GM19468 (cell line): ENCODE results near the gene FAM117B.

Source experiments
- ATAC-seq: cut with Tn5 transposase; IDR thresholded peaks from one replicate; pipeline ENCODE4 v1.9.1; 2021; ENCODE audit warnings: mild to moderate bottlenecking, moderate library complexity, moderate number of reproducible peaks; ENCODE audit not compliant: unreplicated experiment; ENCODE audit errors: extremely low read depth

The FAM117B gene

DNA sequence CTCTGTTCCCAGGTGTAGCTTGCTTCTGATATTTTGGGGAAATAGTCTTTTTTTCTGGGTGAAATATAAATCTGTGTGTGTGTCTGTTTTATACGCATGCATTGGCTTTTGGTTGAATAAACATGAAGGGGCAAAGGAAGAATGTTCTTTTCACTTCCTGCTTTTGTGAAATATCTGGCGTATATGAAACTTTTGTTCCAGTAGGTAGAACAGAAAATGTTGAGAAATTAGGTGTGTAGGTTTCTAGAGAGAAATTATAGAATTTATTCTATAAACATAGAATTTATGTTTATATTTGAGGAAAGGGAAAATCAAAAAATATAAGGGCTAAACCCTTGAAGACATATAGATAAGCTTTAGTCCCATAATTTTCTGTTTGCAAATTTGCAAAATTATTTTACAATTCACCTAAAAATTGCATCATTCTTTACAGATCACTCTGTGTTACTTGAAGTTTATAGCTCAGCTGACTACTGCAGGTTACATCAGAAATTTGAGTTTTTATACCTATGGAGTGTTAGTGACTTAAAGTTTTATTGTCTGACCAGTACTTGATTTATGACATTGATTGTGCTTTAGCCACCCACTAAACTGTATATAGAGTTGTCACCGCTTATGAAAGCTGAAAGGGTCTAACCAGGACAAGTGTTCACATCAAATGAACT lies 116.1 kb downstream of the FAM117B start:
- no peak for ATAC-seq

DNA sequence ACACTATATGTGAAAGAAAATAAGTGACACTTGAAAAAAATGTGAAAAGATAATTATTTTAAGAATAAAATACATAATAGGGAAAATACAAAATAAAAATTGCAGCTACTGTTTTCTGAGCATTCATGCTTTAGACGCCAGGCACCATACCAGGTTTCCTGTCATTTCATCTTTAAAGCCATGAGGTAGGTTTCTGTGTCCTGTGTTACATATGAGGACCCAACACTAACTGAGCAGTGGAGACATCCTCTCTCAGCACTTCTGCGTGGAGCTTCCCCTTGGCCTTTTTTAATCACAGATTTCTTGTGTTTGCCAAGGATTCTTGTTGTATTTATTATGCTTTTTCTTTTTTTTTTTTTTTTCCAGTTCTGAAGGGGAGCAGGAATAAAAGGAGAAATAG lies 117.3 kb downstream of the FAM117B start:
- ATAC-seq = no peak

DNA sequence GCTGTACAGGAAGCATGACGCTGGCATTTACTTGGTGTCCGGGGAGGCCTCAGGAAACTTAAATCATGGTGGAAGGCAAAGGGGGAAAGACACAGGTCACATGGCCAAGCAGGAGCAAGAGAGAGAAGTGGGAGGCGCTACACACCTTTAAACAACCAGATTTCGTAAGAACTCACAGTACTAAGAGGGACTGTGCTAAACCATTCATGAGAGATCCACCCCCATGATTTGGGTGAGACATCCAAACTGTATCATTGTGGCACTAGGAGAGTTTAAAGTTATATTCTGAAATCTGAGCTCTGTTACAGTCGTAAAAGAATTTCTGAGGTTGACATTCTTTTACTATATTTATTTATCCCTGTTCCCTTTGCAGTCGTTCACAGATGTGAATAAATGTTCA lies 120.2 kb downstream of the FAM117B start:
- ATAC-seq = no peak

DNA sequence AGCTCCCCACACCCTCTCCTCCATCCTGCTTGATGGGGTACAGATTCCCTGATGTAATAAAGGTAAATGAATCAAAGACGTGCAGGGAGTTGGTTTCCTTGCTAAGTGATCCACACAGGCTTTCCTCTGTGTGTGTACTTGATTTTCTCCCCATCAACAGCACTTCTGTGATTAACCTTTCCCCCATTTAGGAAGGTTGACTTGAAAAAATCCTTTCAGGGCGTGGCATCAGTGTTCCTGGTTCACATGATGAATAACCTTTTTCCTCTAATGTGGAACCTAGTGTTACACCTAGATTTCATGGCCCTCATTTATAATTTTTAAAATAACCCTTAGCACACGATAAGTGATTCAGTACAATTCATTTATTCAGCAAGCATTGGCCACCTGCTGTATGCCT lies 121.8 kb downstream of the FAM117B start:
- no peak for ATAC-seq

DNA sequence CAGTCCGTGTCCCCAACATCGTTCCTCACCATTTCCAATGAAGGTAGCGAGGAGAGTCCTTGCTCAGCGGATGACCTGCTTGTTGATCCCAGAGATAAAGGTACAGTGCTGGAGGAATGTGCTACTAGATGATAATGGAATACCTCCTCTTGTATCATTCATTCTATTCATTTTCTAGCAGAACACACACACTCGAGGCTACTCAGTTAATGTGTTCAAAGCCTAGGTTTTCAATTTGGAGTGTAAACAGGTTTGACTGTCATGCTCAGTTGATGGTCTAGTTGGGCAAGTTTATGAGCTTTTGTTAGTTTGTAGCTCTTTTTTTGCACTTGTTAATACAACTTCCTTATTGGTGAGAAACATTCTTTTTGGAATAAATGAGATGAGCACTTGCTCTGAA lies 122.6 kb downstream of the FAM117B start:
- ATAC-seq = no peak

DNA sequence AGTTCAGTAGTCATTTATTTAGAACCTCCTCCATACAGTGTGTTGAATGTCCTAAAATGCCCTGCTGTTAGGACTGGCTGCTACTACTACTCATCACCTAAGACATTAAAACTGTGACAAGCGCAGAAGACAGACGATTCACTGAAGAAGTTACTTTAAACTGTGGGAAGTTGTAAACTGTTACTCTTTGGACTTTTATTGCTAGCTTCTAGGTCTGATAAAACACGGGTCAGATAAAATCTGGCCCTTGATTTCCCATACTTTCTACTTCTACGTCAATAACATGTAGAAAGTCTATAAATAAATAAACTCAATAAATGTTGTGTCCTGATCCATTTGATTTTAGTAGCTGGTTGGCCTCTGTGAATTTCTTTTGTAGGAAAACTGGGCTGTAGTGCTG lies 123.4 kb downstream of the FAM117B start:
- ATAC-seq = no peak

DNA sequence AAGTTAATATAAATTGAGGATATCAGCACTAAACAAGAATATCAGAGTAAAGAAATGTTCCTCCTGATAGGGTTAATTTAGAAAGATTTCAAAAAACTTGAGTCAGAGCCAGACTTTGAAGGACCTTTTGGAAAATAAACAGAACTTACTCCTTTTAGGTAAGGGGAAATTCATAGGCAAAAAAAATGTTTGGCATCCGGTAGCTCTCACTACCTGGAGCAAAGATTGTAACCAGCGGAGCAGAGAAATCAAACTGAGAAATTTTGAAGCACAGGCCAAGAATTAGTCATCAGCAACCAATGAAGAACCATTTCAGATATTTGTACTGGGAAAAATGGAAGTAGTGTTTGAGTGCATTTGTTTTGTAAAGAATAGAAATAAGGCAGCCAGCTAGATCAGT lies 123.8 kb downstream of the FAM117B start:
- ATAC-seq = no peak

DNA sequence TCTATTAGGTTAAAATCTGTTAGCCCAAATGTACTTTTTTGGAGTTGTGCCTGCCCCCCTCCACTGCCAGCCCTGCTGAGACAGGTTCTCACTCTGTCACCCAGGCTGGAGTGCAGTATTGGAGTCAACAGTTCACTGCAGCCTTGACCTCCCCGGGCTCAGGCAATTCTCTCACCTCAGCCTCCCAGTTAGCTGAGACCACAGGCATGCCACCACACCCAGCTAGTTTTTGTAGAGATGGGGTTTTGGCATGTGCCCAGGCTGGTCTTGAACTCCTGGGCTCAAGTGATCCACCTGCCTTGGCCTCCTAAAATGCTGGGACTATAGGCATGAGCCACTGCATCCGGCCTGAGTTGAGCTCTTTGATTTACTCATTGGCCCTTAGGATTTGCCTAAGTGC lies 126.1 kb downstream of the FAM117B start:
- ATAC-seq = no peak

DNA sequence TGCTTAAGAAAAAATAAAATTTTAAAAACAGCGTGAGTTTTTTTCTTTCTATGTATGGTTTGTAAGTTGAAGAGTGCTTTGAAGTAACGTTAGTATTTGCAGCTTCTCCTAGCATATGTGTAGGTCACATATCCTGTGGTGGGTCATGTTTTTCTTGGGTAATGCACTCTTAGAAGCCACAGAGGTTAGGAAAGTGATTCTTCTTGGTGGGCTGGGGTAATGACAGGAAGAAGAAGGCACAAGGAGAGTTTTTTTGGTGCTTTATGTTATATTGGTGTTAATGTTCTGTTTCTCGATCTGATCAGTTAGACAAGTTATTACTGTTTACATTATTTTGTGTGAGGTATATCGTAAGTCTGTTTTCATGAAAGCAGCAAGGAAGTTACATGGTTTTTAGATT lies 127.8 kb downstream of the FAM117B start:
- ATAC-seq = no peak

DNA sequence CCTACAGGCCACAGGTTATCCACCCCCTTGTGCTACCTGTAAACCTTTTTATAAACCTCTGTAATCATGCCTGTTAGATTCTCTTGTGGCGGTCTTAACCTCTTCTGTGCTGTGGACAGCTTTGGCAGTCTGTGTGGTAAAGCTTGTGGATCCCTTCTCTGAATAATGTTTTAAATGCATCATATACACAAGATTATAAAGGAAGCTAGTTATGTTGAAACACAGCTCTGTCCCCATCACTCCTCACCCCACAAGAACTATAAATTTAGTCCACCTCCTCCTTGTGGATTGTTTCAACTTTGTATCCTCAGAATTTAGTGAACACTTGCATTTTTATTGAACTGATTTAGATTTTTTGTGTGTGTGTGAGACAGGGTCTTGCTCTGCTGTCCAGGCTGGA lies 129.1 kb downstream of the FAM117B start:
- ATAC-seq = no peak

DNA sequence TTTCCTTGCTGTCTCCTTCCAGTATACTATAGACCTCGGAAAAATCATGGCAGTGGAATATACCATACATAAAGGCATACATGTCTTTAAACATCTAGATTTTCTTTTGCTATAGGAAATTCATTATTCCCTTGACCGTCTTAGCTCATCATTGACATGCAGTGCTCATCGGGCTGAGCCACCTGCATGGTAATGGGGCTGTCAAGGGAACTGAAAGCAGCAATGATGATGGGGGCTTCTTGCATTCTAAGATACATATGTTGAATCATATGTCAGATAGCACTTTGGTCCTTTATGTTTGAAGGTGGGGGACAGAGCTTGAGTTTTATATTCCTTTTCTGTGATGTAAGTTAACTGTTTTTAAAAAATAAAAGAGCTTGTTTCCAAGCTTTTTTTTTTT lies 130.2 kb downstream of the FAM117B start:
- ATAC-seq = no peak

DNA sequence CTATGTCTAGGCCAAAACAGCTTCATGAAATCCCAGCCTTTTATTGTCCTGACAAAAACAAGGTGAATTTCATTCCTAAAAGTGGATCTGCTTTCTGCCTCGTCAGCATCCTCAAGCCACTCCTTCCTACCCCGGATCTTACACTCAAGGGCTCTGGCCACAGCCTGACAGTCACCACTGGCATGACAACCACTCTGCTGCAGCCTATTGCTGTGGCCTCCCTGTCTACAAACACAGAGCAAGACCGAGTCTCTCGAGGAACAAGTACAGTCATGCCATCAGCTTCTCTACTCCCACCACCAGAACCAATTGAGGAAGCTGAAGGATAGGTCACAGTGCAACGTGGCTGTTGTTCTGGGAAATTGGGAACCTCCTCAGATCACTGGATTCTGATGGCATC lies 130.7 kb downstream of the FAM117B start:
- no peak for ATAC-seq

DNA sequence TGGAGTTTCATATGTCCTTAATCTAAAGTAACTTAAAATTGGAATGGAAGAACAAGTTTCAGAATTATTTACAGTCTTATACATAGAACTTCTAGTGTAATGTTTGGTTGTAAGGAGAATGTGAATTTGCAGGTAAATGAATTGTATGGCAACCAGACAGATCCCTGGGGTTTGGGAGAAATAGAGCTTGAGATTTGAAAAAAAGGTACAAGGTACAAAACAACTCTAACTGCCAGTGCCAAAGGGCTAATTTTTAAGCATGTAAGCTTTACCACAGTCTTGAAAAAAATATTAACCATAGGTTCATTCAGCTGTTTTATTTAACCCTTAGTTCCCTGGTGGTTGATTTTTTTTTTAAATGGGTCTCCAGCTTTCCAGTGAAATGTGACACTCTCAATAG lies 133.5 kb downstream of the FAM117B start:
- no peak for ATAC-seq

DNA sequence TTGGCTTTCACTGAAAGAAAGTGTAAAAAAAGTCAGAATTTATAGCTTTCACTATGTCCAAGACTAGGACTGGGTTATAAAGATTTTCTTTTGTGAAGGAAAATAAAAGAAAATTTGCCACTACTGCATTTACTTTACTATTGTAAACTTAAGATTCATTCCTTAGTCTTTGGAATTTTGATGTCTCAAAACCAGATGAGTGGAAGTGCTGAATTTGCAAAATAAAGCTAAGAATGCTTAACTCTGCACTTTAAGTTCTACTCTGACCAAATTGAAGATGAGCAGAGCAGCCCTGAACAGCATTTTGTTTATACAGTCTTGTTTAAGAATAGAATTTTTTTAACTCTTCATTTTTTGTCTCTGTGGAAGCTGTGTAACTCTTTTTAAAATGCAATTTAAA lies 134.4 kb downstream of the FAM117B start:
- no peak for ATAC-seq

DNA sequence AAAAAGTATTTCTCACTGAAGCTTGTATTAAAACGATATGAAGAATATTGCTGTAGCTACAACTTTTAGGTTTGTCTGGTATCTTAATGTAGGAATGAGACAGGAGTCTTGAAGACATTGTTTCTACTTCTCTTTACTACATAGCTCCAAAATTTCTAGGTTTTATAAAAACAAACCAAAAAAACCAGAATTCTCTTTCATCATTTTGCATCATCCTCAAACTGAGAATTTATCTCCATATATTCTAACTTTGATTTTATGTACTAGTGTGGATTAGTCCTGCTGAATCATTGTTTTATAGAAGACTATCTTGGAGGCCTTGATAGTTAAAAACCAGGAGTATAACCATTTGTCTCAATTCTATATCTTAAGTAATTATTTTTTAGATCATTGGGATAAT lies 136.6 kb downstream of the FAM117B start:
- no peak for ATAC-seq

DNA sequence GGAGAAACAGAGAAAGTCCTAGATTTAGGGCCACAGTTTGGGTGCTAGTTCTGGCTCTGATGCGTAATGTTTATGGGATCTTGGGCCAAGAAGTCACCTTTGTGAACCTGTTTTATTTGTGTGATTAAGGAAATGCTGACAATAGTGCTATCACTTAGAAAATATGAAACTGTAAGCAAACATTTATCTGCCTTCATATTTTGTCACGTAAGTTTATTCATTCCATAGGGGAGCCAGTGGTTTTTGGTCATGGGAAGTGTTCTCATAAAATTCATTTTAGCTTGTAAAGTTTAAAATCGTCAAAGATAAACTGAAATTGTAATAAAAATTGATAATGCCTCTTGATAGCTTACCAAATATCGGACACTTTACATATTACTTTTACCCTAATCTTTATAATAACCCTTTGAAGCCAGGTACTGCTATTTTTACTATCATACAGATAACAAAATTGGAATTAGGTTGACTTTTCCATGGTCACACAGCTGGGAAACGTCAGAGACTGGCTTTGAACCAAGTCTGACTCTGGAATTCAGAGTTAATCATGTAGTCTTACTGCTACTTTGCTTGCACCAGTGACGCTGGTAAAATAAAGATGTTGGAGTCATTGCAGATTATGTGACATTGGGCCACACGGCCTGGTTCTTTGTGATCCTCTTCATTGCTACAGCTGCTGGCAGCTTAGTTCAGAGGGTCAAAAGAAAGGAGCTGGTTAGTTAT lies 137.1 kb downstream of the FAM117B start:
- no peak for ATAC-seq

DNA sequence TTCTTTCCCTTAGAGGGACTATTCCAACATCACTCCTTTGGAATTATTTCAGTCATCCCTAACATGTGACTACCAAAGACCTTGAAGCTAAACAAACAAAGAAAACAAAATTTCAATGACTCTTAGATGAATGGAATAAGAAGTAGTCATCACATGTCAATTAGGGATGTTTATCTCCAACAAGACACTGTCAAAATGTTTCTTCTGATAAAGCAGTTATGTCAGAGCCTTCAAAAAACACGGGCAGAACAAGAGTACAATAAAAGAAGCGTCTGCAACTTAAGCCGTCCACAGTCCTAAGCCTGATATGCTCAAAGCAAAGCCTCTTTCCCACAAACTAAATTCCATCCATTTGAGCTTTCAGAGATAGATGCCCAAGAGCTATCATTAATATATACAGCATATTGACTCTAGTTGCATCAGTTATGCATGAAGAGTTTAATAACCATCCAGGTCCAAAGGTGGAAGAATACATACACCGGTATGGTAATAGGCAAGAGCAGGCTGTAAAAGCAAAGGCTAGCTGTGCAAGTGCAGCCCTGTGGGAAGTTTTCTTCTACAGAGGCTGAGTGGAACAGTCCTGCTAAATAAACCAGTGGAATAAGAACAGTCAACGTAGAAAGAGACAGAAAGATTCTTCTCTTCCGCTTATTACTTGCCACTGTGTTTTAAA lies 138.7 kb downstream of the FAM117B start:
- no peak for ATAC-seq

DNA sequence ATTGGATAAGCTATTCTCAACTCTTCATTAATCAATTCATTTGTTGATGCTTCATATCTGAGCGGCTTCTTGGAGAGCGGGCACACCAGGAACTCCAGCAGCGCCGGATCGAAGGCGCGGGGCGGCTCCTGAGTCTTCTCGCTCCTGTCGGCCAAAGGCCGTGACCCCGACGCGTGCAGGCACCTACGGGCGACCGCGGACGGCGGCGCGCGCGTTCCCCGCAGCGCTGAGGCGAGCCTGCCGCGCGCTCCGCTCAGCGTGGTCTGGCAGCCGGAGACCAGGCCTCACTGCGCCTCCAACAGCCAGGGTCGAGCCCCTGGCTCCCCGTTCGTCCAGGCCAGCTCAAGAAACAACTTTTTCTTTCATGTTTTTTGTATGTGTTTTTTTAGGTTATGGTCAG lies 139.3 kb downstream of the FAM117B start:
- ATAC-seq = no peak

DNA sequence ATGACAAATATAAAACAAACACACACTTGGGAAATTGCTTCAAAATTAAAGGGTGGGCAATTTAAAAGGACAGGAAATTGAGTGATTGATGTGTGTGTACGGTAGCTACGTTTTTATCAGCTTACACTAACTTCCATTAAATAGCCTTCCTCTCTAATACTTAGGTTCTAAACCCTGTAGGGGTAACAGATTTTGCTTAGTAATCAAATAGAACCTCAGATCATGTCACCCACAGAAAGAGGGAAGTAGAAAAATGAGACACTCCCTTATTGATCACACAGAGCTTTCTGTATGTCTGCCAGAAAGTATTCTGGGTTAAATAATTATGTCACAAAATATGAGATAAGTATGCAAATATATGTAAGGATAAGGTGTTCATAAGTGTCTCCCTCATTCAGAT lies 143.4 kb downstream of the FAM117B start:
- ATAC-seq = no peak

DNA sequence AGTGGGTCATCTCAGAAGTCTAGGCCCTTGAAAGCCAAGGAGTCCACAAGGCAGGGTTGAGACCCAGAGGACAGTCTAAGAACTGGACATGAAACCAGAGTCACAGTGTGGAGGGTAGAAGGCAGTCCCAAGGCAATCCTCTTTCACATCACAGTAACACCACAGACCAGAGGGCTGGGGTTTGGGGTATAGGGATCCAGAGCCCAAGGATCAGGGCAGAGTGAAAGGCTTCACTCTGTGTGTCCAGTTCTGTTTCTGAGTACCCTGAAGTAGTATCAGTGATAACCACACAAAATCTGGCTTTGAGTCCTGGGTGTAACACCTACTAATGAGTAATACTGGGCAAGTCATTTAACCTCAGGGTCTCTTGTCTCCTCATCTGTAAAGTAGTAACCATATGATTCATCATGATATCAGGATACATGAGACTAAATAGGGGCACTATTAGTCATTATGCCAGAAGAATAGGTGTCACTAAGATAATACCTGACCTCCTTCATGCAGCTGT lies 145.8 kb downstream of the FAM117B start:
- peak; percentile 90 for ATAC-seq

DNA sequence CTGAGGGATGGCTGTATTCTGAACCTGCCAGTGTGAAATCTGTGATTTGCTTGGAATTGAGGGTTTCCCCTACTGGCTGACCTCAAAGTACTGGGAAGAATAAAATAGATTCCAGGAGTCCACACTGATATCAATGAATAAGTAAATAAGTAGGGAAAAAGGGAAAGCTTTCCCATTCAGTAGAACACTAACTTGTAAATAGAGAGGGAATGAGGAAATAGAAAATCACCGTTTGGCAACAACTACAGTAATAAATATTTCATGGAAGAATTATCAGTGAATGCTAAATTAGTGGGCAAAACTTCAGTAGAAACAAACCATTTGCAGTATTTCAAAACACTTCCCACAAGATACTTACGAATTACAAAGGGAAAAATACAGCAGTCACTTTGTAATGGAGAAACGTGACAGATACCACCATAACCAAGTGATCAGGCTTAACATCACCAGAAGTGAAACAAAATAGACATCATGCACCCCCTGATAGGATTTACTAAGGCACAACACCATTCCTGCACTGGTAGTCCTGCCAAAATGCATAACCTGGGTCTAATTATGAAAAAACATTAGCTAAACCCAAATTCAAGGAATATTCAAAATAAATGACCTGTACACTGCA lies 148.3 kb downstream of the FAM117B start:
- no peak for ATAC-seq
